Stimulated activated CD4-positive, alpha-beta T cell treated with anti-CD3 and anti-CD28 coated beads, Interleukin-12 subunit alpha, Interleukin-12 subunit beta, amount 100 ng/mL, for 24 hours (primary cell): ENCODE results near the gene VTCN1.
A peak's percentile ranks its signal among the peaks of the same experiment; 100 is the strongest.
"Not testable (repeated sequence)": the region's sequence is repeated elsewhere in the genome, so short reads cannot be mapped to it uniquely, and the experiment has no call there.

Experiments
- DNase-seq, 2 experiments: peaks; one replicate each; pipeline ENCODE4 v3.0.0-alpha.2; 2020; ENCODE audit warnings: low read depth in 2 of 2

Gene VTCN1

DNA sequence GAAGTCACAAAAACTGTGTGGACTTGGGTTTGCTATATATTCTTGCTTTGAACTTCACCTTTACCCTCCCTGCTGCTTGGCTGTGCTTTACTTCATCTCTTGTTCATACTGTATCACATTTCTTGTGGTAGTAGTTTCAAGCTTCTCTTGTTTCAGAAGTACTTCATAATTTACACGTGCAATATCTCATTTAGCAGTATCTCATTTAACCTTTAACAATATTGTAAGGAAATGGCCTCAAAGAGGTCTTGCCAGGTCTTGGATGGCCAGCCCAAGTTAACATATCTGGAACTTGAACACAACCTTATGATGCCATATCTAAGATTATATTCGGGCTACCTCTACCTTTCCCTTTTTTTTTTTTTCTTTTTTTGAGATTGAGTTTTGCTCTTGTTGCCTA is 87.5 kb downstream of the VTCN1 start:
- DNase-seq = no peak

DNA sequence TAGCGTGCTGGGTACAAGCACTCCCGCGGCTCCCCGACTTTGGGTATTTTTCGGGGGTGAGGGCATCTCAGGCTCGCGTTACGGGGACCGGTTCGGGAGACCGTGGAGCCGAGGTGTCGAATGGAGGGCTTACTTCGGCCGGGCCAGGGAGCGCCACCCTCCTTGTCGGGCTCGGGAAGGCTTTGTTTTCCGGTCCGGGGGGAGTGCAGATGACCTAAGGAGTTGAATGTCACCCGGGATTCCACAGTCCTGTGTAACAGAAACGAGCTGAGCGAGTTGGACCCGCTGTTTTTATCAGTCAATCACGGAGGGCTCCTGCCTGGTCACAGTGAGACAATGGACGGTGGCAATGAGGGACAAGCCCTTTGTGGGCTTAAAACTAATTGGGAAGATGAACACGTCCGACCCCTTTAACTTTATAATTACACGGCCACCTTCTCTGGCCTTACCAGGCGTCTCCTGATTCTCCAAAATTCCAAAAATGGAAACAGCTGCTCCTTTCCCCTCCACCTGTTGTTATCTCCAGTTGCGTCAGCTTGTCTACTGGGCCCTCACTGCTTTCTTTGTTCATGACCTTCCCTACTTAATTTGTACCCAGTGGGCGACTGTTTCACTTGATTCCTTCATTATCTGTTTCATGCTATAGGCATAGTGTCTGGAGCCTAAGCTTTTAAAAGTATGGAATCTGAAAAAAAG is 88.2 kb downstream of the VTCN1 start:
- DNase-seq = no peak

DNA sequence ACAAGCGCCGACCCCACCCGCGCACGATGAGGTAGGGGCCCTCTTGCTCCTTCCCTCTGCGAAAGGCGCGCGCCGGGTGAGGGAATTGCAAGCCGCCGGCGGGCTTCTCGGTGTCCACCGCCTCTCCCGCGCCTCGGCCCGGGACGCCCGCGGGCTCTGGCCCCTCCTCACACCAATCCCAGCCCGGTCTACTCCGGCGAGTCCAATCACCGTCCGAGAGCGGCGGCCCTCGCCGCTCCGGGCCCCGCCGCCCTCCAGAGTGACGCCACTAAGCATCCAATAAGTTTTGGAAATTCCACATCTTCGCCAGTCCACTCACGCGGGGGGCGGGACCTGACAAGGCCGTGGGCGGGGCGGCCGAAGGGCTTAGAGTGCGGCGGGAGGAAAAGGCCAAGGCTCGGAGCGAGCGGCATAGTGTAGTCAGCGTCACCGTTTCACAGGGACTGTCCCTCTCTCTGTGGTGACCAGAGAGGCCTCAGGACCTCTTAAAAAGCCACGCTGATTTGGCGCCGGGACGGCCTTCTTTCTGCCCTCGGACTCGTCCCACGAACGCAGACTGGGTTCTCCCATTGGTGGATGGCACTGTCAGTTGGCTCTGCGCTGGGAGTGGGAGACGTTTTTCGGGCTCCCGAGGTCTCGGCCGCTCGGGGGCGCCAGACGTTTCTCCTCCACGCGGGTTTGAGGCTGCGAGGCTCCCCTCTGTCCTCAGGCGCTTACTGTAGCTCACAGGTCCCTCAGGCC is 89.0 kb downstream of the VTCN1 start, which contains the start of gene TRIM45:
Gene TRIM45 (minus strand): TSS at position 161 of the 741 bp plus-strand sequence. CDS start 548 bp downstream, outside the sequence.
- DNase-seq = peak; percentile 60 to 82

DNA sequence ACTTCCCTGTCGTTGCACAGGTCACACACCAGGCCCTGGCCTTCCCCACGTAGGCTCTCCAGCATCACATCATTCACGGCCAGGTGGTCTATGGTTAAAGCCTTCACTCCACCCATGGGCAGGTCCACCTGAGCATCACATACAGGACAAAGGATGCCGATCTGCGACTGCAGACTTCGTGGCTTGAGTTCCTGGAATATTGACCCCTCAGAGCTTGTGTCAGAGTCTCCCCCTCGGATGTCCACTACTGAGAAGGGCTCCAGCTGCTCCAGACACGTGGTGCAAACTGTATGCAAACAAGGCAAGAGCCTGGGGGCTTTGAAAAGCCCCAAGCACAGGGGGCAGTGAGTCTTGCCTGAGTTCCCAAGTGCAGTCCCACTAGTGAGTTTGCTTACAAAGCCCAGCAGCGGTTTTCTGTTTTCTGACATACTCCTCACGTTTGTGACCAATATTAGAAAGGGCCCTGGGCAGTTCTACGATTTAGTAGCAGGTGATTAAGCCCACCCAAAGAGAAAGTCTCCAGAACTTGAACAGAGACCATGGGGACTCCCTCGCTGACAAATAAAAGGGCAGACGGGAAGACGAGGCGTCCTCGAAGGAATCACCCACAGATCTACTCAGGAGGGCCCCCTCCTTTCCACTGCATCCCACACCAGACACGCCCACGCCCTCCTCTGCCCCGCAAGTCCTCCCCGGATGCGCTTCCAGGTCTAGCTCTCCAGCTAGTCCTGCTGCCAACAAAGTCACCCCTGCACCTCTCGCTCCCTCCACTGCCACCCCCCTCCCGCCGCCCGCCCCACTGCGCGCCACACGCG is 89.7 kb downstream of the VTCN1 start:
- no peak for DNase-seq

DNA sequence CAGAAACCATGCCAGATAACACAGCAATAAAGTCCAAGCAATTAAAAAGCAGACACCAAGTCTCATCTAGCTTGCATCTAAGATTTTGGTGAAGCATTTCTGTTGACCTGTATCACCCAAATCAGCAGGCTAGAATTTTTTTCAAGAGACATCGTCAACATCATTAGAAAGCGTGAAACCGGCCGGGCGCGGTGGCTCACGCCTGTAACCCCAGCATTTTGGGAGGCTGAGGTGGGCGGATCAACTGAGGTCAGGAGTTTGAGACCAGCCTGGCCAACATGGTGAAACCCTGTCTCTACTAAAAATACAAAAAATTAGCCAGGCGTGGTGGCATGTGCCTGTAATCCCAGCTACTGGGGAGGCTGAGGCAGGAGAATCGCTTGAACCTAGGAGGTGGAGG is 91.6 kb downstream of the VTCN1 start:
- DNase-seq = not testable (repeated sequence)

DNA sequence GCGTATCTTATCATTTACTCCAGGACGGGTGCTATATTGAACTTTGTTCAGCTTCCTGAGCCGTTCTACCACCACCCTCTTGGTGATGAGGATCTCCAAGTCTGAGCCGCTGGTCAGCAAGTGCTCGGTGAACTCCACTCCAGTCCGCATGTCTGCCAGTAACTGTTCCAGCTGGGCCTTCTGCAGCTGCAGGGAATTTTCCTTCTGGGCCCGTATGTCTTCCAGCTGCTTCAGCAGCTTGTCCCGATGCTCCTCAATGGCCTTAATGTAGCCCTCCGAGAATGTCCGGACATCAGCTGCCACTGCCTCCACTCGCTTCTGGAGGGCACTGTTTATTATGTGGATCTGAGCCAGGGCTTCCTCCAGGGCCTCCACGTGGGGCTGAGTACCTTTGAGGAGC is 92.6 kb downstream of the VTCN1 start:
- DNase-seq = no peak

DNA sequence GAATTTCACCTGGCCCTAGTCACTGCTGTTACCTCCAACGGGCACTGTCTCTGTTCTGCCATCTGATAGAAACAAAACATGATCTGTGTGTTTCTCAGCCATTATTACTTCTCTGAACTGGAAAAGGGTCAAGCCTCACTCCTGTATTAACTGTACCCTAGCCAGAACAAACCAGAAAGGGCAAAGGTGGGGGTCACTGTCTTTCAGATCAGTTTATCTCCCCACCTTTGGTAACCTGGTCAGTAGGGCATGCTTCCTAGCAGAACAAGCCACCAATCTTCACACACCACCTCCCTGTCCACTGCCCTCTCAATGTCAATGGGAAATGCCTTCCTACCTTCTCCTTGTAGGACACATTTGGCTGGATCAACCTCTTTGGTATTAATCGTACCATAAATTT is 93.0 kb downstream of the VTCN1 start:
- DNase-seq = no peak

DNA sequence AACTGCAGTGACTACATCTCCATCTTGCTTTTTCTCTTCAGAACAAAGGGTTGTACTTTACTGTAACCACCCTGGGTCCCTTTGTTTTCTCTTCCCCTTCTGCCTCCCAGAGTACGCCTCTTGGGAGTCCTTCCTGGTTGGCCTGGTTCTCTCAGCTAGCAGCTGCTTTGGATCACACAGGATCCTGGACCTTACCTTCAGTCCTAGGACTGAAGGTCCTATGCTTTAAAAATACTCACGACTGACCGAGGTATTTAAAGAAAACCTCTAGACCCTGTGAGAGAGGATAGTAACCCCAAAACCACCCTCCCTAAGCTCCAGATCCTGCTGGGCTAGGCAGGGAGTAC is 94.0 kb downstream of the VTCN1 start:
- no peak for DNase-seq

DNA sequence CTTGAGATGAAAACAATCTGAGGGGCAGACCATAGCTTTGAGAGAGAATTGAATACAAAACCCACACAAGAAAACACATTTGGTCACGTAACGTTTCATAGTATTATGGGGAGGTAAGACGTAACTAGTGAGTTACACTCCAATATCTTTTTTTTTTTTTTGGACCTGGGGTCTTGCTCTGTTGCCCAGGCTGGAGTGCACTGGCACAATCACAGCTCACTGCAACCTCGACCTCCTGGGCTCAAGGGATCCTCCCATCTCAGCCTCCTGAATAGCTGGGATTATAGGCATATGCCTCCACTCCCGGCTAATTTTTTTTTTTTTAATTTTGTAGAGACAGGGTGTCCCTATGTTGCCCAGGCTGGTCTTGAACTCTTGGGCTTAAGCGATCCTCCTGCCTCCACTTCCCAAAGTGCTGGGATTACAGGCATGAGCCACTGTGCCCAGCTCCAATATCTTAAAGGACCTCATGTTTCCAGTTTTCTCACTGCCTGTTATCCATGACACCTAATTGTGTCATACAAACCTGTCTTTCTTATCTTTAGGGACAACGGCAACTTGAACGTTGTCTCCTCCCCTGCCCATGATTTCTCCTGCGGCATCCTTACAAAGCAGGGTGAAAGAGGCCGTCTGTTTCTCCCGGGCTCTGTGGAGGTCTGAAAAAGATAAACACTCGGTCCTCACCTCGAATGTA is 94.5 kb downstream of the VTCN1 start:
- no peak for DNase-seq

DNA sequence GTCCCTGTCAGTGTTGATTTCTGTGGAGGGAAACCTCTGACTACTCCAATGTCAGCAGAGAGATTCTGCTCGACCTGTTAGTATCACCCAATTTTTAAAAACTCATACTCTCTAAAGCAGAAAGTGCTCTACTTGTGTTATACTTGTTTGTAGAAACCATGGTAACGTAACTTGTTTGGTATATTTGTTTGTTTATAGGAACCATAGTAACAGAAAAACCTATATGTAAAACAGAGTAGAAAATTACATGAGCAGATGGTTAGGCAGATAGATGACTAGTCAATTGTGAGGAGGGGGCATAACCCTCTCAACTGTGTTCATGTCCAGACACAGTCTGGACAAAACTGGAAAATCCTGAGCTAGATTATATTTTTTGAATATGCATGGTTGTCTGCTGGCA is 95.8 kb downstream of the VTCN1 start:
- no peak for DNase-seq

DNA sequence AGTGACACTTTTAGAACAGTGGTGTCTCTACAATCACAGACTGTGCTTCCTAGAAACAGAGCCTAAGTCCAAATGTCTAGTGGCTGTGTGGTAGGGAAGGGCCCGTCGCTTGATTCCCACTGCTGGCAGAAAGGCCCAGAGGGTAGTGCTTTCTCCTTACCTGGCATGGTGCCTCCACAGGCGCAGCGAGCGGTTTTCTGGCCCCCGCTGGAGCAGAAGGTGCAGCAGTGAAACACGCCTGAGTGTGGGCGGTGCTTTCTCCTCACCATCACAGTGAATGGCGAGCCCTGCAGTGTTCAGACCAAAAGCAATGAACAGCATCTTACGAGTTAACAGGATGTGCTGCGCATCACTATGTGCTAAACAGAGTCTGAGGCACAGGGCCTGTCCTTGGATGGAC is 97.5 kb downstream of the VTCN1 start:
- DNase-seq = no peak

DNA sequence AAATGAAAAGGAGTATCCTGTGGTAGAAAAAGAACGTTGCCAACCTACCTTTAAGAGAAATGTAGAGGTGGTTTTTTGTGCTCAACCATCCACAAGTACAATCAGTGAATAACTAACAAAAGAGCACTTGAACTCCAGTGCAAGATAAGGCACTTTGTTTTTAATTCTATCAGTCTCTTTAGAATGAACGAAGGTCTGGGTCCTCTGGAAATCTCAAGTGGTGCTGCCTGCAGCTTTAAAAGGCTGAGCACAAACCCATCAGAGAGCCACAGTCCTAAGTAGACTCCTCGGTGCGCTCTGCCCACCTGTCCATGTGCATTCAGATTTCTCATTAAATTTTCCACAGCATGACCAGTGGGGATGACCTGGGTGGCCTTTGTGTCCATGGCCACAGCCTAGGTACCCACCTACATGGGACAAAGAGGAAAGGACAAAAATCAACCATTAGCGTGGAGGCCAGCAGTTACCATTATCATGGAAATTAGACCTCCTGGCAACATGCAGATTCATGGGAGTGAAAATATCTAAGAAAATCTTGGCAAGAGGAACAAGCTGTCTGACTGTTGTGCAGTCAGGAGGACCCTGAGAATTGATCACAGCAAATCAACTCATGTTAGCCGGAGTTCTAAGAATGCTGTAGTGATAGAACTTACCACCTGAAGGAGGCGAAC is 98.5 kb downstream of the VTCN1 start:
- no peak for DNase-seq

DNA sequence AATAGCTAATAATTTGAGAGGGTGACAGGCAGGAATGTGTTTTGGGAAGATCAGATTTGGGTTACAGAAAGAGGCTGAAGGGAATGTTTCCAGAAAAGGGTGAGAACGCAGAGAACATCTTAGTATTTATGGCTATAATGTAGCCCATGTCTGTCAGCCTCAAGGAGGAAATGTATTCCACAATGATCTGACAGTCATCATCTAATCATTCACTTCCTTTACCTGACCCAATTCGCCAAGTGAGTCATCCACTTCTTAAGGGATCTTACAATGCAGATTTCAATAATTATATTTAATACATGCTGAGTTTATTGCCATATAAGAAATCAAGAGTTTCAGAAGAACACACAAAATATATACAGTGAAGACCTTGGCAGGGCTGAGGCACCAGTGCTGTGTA is 100.0 kb downstream of the VTCN1 start:
- no peak for DNase-seq

DNA sequence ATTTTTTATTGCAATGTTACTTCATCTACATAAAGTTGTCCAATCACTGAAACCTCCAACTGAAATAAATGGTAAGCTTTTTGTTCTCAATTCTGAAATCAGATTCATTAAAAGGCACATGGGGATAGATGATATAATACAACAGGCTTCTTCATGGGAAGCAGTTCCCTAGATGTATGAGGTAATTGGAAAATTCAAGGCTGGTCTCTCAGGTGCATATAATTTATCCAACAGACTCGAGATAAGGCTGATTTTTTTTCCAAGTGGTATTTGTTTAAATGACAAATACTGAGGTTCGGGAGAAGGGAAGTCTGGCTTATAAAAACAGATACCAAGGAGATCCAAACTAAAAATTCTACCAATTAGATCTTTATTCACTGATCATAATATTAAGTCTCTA is 103.4 kb downstream of the VTCN1 start:
- no peak for DNase-seq

DNA sequence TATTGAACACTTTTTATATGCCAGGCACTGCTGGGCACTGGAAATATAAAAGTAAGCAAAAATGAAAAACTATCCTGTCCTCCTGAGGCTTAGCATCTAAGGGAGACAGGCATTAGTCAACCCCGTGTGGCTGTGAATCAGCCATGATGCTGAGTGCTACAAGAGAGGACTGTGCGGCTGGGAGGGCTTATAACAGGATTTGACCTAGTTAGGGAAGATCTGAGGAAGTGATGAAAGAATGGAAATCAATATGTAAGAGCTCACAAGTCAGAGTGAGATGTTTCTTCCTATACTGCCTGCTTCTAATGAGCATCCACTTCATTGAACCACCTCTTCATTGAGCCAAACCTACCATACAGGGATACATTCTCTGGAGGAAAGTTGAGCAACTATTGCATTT is 104.2 kb downstream of the VTCN1 start:
- no peak for DNase-seq

DNA sequence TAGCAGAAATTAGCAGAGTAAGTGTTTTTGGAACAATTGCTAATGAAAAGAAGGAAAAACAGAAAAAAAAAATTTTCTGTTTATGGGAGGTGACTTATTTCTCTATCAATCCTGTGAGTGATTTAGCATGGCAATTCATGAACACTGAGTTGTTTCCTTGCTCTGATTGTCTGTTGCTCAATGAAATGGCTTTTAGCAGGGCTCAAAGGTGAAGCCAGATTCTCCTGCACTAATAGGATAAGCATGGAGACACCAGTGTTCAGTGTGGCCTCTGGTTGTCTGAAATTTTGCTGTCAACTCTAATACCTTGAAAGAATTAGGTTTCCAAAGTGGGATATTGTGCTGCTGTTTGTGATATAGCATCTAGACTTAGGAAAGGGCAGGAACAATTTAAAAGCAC is 105.0 kb downstream of the VTCN1 start:
- no peak for DNase-seq

DNA sequence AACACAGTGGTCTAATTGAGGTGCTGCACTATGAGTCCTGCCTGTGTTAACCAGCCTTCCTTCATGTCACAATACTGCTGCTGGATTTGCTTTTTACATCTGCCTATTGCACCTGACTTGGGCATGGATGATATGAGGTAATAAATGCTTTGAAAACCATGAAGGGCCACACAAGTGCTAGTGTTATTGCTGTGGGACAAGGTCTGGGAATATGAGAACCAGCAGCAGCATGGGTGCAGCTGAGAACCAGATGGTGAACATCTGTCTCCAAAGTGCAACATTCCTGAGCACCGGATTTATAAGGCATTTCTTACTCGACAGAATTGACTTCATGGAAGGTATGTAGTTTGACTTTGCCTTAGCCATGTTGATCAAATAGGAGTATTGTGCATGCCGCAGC is 105.7 kb downstream of the VTCN1 start:
- DNase-seq = no peak

DNA sequence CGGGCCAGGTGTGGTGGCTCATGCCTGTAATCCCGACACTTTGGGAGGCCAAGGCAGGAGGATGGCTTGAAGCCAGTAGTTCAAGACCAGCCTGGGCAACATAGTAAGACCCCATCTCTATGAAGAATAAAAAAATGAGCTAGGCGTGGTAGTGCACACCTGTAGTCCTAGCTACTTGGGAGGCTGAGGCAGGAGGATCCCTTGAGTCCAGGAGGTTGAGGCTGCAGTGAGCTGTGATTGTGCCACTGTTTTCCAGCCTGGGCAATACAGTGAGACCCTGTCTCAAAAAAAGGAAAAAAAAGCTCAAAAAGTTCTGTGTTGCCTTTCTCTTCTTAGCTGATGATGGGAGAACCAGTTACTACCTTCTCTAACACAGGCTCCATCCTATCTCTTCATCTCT is 108.9 kb downstream of the VTCN1 start:
- DNase-seq = not testable (repeated sequence)

DNA sequence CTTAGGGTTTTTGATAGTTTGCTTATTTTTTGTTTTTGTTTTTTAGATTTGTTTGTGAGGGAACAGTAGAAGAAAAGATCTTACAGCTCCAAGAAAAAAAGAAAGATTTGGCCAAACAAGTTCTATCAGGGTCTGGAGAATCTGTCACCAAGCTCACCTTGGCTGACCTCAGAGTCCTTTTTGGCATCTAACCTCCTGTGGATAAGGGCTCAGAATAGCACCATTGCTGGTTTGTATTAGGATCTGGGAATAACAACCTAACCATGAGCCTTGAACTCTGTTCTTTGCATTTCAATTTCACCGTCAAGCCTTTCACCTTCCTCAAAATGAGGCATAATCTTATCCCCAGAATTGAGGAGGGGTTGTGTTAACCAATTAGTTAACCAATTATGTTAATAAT is 109.4 kb downstream of the VTCN1 start:
- no peak for DNase-seq

DNA sequence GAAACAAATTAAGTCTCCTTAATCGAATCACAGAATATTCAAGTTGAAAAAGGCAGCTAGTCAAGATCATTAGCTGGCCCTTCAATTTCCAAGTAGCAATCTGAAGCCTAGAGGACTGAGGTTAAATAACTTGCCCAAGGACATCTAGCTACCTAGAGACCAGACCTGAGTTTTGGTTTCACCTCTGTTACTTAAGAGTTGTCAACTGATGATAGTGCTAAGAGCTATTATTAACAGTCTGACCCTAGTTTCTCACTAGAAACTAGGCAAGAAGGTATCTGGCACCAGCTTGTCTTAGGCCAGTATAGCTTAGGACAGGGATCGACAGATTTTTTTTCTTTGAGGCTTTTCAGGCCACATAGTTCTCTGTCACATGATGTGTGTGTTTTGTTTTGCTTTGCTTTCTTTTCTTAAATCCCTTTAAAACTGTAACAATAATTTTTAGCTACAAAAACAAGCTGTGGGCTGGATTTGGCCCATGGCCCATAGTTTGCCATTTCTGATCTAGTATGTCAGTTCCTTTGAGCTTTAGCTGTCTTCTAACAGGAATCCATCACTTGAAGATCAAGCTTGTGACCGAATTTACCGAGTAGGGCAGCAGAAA is 112.3 kb downstream of the VTCN1 start:
- no peak for DNase-seq

DNA sequence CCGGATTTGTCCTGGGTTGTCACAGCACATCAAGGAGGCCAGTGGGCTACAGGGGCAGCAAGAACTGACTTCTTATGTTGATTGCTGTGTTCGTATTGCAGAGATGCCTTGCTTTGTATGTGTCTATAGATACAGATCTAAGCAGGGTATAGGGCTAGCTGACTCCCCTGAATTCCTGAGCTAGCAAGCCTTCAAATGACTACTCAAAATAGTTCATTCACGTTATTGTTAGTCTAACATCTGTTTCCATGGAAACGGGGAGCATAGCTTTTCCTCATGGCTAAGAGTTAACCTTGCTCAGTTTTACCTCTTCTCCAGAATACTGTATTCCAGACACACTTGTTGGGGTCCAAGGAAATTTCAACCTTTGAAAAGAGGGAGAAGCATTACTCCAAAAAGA is 113.3 kb downstream of the VTCN1 start:
- no peak for DNase-seq
